Measurements from ENCODE around the gene LILRA5.
"Not testable (repeated sequence)": the region's sequence is repeated elsewhere in the genome, so short reads cannot be mapped to it uniquely, and the experiment has no call there.

DNA sequence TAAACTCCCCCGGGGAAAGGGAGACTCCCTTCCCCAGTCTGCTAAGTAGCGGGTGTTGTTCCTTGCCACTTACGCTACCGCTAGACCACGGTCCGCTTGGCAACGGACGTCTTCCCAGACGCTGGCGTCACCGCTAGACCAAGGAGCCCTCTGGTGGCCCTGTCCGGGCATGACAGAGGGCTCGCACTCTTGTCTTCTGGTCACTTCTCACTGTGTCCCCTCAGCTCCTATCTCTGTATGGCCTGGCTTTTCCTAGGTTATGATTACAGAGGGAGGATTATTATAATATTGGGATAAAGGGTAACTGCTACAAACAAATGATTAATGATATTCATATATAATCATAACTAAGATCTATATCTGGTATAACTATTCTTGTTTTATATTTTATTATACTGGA, 10.0 kb upstream of the LILRA5 start:
- TF ChIP-seq, protein P1, sequence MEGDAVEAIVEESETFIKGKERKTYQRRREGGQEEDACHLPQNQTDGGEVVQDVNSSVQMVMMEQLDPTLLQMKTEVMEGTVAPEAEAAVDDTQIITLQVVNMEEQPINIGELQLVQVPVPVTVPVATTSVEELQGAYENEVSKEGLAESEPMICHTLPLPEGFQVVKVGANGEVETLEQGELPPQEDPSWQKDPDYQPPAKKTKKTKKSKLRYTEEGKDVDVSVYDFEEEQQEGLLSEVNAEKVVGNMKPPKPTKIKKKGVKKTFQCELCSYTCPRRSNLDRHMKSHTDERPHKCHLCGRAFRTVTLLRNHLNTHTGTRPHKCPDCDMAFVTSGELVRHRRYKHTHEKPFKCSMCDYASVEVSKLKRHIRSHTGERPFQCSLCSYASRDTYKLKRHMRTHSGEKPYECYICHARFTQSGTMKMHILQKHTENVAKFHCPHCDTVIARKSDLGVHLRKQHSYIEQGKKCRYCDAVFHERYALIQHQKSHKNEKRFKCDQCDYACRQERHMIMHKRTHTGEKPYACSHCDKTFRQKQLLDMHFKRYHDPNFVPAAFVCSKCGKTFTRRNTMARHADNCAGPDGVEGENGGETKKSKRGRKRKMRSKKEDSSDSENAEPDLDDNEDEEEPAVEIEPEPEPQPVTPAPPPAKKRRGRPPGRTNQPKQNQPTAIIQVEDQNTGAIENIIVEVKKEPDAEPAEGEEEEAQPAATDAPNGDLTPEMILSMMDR (conservative IDR thresholded peaks at IDR 0.05), result peak; percentile 58
- TF ChIP-seq EZH2 (IDR thresholded peaks at IDR 0.05; ENCODE audit: low read depth), result not testable (repeated sequence)

Measured in PC-9 (cell line).